GM21528 (cell line): Measurements from ENCODE around the gene LRRC31.

Experiments used
- ATAC-seq: cut with Tn5 transposase; IDR thresholded peaks from one replicate; pipeline ENCODE4 v1.9.1; 2021; ENCODE audit warnings: mild to moderate bottlenecking, moderate library complexity; ENCODE audit not compliant: unreplicated experiment, low FRiP score

Gene LRRC31

DNA sequence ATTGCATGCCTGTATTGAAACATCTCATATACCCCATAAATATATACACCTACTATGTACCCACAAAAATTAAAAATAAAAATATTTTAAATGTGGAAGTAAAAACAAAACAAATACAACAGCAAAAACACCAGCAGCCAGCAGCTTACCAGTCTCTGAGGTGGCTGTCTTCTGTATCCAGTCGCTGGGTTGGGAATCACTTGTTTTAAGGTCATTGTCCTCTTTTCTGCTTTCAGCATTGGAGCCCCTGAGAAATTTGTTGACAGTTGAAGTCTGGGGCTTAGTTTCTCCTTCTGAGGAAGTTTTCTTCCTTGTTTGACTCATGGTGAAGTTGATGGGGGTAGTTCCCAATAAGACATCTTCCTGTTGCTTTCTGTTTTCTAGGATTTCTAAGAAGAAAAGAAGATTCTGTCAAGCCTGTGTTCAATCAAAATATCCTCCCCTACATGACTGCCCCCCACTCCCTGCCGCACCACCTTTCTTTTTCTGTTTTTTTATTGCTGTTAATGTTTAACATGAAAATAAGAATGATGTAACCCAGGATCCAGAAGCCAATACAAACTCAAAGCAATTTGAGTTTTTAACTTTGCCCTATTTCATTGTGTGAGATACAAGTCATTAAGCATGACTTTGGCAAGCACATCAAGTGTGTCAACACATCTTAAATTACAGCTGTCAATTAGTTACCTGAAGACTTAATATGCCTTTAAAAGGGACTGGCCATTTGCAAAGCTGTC lies at the start of gene LRRC31:
TSS of gene LRRC31 (minus strand) at position 452 of the 737 bp plus-strand sequence. CDS start at position 324, 128 bp downstream.
- ATAC-seq: no peak

GRCh38 chr3:169914321-169914720 lies 44.6 kb upstream of the LRRC31 start:
- ATAC-seq: no peak

- no peak for ATAC-seq
These were observed 43.6 kb upstream of the LRRC31 start for GRCh38 chr3:169913323-169913722.

GRCh38 chr3:169911272-169911671 lies 41.5 kb upstream of the LRRC31 start, which contains the start of gene SAMD7:
SAMD7 (plus strand) TSS chr3:169911572; CDS start chr3:169919499, 7,927 bp downstream.
- no peak for ATAC-seq

DNA sequence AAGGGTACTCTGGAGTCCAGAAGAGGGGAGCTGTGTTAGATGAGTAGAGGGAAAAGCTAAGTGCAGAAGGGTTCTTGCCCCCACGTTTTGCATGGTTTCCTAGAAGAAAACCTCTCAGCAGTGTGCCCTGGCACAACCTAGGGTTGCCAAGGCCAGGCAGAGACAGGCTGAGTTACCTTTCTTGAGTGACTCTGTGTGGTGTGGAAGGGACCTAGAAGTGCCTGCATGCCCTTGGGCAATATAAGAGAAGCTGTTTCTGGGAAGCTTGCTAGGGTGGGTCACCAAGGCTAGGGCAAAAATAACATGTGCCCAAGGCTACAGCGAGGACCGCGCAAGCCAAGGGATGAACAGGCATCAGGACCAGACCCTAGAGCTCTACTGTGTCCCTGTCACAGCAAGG lies 38.2 kb upstream of the LRRC31 start:
- ATAC-seq: no peak

- no peak for ATAC-seq
These were observed 37.7 kb upstream of the LRRC31 start for GRCh38 chr3:169907476-169907875.

DNA sequence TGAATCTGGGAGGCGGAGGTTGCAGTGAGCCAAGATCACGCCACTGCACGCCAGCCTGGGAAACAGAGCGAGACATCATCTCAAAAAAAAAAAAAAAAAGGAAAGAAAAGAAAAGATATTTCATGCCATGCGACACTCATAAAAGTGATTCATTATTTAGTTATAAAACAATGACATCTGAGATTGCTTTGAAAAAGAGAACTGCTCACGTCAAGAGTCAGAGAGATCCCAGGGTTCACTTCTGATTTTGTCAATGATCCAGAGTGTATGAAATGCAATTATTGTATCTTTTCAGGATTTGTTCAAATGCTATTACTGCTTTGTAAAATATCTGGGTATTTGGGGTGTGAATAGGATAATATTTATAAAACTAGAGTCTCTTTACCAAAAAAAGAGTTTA lies 35.7 kb upstream of the LRRC31 start:
- no peak for ATAC-seq

GRCh38 chr3:169901453-169901852 lies 31.7 kb upstream of the LRRC31 start:
- ATAC-seq: no peak

GRCh38 chr3:169897284-169897683 lies 27.5 kb upstream of the LRRC31 start:
- ATAC-seq: no peak

GRCh38 chr3:169895072-169895471 lies 25.3 kb upstream of the LRRC31 start:
- ATAC-seq: no peak

DNA sequence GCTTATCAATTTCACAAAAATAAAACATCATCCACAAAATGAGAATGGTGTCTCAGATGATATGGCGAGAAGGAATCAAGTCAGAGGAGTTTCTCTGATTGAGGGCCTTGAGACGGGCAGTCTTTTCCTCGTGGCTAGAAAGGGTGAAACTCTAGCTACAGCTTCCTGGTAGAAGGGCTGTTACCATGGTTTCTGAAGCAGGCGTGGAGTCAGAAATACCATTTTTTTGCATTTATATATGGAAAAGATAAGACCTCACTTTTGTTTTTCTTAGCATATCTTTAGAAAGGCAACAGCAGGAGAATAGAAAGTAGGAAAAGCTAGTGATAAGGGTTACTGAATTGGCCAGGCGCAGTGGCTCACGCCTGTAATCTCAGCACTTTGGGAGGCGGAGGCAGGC lies 24.4 kb upstream of the LRRC31 start:
- no peak for ATAC-seq

- ATAC-seq: no peak
These were observed 22.2 kb upstream of the LRRC31 start for GRCh38 chr3:169891886-169892285.

DNA sequence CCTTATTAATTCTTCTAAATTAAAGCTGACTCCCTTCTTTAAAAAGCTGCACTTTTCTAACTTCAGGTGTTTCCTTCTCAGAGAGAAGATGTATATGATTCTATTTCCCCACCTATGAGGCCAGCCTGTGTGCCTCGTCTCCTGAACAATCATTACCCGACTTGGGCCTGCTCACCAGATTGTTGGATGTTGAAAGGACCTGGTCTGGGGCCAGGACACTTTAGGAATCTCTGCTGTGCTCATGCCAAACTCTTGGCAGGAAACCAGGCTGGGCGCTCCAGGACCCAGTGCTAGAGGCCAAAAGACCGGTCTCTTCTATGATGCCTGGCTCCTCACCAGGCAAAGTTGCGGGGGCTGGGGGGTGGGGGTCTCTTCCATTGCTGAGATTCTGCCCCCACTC lies 16.9 kb upstream of the LRRC31 start:
- no peak for ATAC-seq

- no peak for ATAC-seq
These were observed 11.0 kb upstream of the LRRC31 start for GRCh38 chr3:169880576-169881250.

DNA sequence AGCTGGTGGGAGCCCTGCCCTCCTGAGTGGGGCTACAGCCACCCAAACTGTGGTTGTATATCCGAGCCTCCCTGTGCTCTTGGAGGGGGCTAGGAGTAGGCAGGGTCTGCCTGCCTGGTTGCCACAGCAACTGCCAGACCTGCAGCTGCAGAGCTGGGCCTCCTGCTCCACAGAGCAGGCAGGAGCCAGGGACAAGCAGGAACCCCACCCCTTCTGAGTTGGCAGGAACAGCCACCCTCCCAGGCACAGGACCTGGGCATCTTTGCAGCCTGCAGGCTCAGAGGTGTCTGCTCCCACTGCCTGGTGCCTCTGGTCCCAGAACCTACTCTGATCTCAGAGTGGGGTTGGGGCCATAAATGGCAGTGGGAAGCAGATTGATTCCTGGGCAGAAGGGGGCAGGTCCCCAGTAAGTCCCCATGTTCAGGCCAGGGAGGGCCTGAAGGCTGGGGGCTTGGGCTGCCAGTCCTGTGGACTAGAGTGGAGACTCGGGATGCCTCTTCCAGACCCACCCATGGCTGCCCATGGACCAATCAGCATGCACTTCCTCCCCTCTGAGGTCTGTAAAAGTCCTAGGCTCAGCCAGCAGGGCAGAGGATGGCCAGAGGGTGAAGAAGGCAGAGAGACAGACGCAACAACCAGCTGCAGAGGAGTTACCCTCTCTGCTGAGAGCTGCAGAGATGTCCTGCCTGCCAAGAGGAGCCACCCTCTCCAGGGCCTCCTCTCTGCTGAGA lies 10.3 kb upstream of the LRRC31 start:
- ATAC-seq: no peak

DNA sequence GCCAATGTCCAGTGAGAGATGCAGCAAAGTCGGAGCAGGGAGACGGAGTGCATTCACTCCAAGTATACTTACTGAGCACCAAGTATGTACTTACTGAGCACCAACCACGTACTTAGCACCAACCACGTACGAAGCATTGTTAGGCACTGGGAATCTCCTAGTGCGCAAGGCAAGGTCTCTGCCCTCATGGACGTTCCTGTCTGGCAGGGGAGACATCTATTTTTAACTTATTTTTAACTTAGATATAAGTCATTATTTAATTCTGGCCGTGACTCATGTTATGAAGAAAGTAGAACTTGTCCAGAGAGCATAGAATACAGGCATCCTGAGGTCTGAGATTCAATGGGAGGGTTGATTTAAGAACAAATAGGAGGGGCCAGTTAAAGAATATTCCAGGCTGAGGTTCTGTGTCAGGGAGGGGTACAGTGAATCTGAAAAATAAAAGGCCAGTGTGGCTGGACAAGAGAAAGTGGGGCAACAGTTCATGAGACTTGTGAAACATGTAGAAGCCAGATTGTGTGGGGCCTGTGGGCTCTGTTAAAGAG lies 9.3 kb upstream of the LRRC31 start:
- no peak for ATAC-seq

GRCh38 chr3:169871129-169871886 lies 1.6 kb upstream of the LRRC31 start:
- ATAC-seq: no peak

GRCh38 chr3:169868369-169868768 lies 1.4 kb downstream of the LRRC31 start:
- ATAC-seq: no peak

DNA sequence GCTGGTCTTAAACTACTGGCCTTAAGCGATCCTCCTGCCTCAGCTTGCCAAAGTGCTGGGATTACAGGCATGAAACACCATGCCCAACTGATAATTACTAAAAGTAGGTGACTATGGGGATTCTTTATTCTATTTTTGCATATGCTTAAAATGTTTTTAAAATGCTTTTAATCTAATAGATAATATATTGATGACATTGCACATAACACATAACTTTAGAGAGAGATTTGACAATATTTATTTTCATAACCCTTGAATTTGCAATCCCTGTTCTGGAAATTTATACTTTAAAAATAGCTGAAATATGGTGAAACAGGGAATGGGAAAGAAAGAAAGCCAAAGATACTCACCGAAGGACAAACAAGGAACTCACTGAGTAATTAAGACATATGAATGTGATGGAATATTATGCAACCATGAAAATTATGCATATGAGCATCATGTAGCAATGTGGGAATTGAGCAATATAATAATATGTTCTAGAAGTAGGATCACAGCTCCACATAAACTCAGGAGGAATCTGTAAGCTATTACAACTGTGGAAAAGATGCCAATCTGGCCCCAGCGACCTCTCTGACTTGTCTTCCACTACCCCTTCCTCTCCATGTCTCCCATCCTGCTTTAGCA lies 2.0 kb downstream of the LRRC31 start:
- ATAC-seq: no peak
